ENCODE data around the gene CTNNB1.

GRCh38 chr3:41220906-41221677, 21.8 kb downstream of the CTNNB1 start:
- TF ChIP-seq, protein P1, sequence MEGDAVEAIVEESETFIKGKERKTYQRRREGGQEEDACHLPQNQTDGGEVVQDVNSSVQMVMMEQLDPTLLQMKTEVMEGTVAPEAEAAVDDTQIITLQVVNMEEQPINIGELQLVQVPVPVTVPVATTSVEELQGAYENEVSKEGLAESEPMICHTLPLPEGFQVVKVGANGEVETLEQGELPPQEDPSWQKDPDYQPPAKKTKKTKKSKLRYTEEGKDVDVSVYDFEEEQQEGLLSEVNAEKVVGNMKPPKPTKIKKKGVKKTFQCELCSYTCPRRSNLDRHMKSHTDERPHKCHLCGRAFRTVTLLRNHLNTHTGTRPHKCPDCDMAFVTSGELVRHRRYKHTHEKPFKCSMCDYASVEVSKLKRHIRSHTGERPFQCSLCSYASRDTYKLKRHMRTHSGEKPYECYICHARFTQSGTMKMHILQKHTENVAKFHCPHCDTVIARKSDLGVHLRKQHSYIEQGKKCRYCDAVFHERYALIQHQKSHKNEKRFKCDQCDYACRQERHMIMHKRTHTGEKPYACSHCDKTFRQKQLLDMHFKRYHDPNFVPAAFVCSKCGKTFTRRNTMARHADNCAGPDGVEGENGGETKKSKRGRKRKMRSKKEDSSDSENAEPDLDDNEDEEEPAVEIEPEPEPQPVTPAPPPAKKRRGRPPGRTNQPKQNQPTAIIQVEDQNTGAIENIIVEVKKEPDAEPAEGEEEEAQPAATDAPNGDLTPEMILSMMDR (IDR thresholded peaks at IDR 0.05), result no peak
- no peak for TF ChIP-seq POLR2A (IDR thresholded peaks at IDR 0.05)

All from Peyer's patch (tissue), 4 donors.